Measurements from ENCODE around the gene CCNY.

Gene CCNY

GRCh38 chr10:35375091-35375765, 38.9 kb downstream of the CCNY start:
- no peak for DNase-seq (ENCODE audit: insufficient read length, low spot score)
- FAIRE-seq: no peak
- TF ChIP-seq POLR2A (IDR thresholded peaks at IDR 0.05; ENCODE audit: low read depth, low read length): no peak

DNA sequence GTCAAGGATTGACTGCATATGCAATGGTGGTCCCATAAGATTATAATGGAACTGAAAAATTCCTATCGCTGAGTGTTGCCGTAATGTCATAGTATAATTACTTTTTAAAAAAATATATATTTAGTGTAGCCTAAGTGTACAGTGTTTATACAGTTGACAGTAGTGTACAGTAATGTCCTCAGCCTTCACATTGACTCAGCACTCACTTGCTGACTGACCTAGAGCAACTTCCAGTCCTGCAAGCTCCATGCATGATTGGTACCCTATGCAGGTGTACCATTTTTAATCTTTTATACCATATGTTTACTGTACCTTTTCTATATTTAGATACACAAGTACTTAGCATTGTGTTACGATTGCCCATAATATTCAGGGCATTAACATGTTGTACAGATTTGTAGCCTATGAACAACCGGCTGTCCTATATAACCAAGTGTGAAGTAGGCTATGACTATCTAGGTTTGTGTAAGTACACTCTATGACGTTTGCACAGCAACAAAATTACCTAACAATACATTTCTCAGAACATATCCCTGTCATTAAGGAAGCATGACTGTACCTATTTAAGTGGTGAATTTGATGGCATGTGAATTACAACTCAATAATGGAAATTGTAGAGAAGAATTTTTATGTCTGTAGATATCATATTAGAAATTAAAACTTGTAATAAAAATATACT, 40.9 kb downstream of the CCNY start:
- DNase-seq (ENCODE audit: insufficient read length, low spot score): no peak
- no peak for TF ChIP-seq POLR2A (IDR thresholded peaks at IDR 0.05; ENCODE audit: low read depth, low read length)
- FAIRE-seq: no peak

DNA sequence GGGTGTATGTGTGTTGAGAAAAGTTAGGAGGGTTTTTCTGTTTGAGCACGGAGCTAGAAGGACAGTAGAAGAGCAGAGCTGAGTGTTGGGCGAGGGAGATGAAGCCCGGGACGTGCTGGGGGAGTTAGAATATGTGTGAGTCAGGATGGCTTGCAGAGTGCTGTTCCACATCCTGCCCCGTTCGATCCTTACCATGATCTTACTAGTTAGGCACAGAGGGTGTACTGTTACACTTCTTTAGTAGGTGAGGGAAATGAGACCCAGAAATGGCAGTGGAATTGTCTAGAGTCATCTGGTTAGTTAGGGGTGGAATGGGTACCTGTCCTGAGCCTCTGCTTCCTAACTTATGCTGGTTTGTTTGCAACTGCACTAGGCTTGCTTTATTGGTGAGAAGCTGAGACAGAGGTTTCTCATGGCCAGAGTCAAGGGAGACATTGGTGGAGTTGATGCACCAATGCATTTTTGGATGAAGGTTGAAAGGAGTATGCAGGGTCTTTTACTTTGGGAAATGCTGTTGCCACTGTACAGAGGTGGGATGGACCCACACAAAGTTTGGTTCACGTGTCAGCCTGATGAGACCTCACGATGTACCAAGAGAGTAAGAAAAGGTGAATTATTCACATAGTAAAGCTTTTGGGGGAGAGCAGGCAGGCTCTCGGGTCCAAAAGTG, 42.4 kb downstream of the CCNY start:
- no peak for TF ChIP-seq POLR2A (IDR thresholded peaks at IDR 0.05; ENCODE audit: low read depth, low read length)
- no peak for DNase-seq (ENCODE audit: insufficient read length, low spot score)
- FAIRE-seq: no peak

DNA sequence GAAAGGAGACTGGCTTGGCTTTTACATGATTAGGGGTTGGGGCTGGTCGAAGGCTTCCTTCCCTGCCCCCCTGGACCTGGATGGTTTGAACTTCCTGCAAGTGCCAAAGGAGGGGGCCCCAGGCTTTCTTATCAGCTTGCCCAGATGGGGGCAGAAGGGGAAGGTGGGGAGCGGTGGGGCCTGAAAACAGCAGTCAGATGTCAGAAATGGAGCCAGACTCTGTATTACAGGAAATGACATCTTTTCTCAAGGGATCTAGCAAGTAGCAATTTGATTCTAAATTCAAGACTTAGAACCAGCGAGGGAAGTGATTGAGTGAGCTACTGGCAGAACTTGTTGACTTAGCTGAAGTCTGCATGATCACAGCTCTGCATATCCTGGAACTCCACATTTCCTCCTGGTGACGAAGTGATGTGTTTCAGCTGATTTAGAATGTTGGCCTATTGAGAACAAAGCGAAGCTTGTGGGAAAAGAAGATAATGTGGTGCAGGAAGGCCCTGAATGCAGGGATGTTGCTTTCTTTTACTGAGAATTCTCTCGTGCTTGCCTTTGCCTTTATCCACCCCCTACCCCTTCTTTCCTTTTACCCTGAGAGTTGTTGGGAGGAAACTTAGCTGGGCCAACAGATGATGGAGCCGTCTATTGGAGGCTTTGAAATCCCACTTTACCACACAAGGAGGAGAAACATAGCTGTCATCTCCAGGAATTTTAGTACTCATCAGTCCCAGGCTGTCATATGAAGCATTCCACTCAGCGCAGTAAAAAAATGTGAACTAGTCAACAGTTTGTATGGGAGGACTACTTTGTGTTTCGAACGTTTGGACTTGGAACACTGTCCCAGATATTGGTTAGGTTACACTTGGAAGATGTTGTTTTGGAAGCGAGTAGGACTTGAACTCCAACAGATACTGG, 43.2 kb downstream of the CCNY start:
- DNase-seq (ENCODE audit: insufficient read length, low spot score) (no peak), FAIRE-seq (no peak)
- TF ChIP-seq POLR2A (IDR thresholded peaks at IDR 0.05; ENCODE audit: low read depth, low read length): no peak

GRCh38 chr10:35382096-35382495, 45.8 kb downstream of the CCNY start:
- no peak for TF ChIP-seq POLR2A (IDR thresholded peaks at IDR 0.05; ENCODE audit: low read depth, low read length)
- FAIRE-seq (peak; percentile 11), DNase-seq (ENCODE audit: insufficient read length, low spot score) (no peak)

DNA sequence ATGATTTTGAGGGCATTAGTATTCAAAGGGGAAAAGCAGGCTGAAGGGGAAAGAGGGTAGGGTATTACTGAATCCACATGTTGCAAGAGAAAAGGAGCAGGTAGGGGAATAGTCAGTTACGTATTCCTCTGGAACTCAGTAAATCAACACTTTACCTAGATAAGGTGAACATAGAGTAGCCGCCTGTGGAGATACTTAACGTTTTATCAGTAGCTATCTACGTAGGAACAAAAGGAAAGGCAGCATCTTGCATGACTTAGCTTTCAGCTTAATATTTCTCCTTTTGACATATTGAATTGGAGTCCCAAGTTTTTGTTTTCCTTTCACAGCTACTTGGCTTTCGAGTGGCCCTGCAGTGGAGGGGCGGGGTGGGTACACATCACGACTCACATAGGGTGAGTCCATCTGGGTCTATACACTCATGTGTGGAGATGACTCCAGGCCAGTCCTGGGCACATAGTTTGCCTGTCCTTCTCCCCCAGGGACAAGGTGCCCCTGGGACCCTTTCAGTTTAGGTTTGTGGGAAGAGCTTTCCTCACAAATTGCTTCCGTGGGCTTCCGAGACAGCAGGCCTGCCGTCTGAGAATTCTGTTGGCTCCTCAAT, 48.1 kb downstream of the CCNY start:
- FAIRE-seq: peak; percentile 33
- peak; percentile 35 for DNase-seq (ENCODE audit: insufficient read length, low spot score)
- no peak for TF ChIP-seq POLR2A (IDR thresholded peaks at IDR 0.05; ENCODE audit: low read depth, low read length)

GRCh38 chr10:35386594-35387174, 50.4 kb downstream of the CCNY start:
- no peak for FAIRE-seq
- DNase-seq (ENCODE audit: insufficient read length, low spot score): no peak
- no peak for TF ChIP-seq POLR2A (IDR thresholded peaks at IDR 0.05; ENCODE audit: low read depth, low read length)

- TF ChIP-seq POLR2A (IDR thresholded peaks at IDR 0.05; ENCODE audit: low read depth, low read length): no peak
- DNase-seq (ENCODE audit: insufficient read length, low spot score) (no peak), FAIRE-seq (no peak)
Measured at GRCh38 chr10:35387768-35388167, 51.5 kb downstream of the CCNY start.

DNA sequence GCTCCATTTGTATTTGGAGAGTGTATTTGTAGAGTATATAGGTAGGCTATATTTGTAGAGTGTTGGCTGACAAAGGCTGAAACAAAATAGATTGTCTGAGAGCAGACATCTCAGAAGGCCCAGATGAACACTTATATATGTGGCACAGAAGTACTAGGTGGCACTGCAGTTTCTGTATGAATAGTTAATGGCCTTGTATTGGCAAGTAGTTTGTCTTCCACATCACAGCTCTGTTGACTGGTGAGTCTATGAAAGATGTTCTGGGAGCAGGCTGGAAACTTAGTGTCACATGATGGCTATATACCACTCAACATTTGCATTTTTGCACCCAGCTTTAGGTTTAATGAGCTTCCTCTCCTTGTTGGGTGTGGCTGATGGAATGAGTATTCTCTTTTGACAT, 51.9 kb downstream of the CCNY start:
- FAIRE-seq: peak; percentile 53
- DNase-seq (ENCODE audit: insufficient read length, low spot score): no peak
- TF ChIP-seq POLR2A (IDR thresholded peaks at IDR 0.05; ENCODE audit: low read depth, low read length): no peak

DNA sequence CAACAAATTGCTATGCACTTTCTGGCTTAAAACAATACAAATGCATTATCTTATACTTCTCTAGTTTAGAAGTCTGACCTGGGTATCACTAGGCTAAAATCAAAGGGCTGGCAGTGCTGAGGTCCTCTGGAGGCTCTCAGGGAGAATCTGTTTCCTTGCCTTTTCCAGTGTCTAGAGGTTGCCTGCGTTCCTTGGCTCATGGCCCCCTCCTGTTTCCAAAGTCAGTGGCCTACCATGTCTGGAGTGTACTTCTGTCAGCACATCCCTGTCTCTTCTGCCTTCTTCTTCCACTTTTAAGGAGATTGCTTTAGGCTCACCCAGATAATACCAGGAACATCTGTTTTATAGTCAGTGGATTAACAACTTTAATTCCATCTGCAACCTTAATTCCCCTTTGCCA, 52.4 kb downstream of the CCNY start:
- no peak for TF ChIP-seq POLR2A (IDR thresholded peaks at IDR 0.05; ENCODE audit: low read depth, low read length)
- no peak for DNase-seq (ENCODE audit: insufficient read length, low spot score)
- no peak for FAIRE-seq

- FAIRE-seq (no peak), DNase-seq (ENCODE audit: insufficient read length, low spot score) (no peak)
- TF ChIP-seq POLR2A (IDR thresholded peaks at IDR 0.05; ENCODE audit: low read depth, low read length): no peak
Measured at GRCh38 chr10:35390161-35390840, 54.0 kb downstream of the CCNY start.

DNA sequence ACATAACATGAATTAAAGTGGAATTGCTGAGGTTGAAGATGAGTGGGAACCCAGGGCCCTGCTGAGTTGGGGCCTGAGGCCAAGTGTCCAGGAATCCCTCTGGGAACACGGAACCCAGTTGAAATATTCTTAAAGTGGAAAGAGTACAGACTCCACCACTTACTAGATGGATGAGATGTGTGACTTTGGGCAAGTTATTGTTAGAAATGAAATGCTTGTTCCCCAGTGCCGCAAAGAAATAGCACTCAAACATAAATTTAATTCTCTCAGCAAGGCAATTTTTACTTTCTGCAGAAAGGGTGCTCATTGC, 54.5 kb downstream of the CCNY start:
- no peak for FAIRE-seq
- DNase-seq (ENCODE audit: insufficient read length, low spot score): no peak
- TF ChIP-seq POLR2A (IDR thresholded peaks at IDR 0.05; ENCODE audit: low read depth, low read length): no peak

Measured in H54 (cell line).